Measurements from ENCODE around the gene GLT1D1.

The GLT1D1 gene

GRCh38 chr12:128856035-128856790 lies 2.9 kb downstream of the GLT1D1 start:
- no peak for DNase-seq (ENCODE audit: low spot score)

DNA sequence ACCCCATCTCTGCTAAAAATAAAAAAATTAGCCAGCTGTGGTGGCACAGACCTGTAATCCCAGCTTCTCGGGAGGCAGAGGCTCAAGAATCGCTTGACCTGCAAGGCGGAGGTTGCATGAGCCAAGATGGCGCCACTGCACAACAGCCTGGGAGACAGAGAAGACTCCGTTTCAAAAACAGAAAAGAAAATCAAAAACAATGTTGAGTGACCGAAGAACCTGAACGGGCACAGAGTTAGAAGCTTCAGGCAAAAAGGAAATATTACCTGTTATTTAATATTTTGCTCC lies 3.5 kb downstream of the GLT1D1 start:
- no peak for DNase-seq (ENCODE audit: low spot score)

DNA sequence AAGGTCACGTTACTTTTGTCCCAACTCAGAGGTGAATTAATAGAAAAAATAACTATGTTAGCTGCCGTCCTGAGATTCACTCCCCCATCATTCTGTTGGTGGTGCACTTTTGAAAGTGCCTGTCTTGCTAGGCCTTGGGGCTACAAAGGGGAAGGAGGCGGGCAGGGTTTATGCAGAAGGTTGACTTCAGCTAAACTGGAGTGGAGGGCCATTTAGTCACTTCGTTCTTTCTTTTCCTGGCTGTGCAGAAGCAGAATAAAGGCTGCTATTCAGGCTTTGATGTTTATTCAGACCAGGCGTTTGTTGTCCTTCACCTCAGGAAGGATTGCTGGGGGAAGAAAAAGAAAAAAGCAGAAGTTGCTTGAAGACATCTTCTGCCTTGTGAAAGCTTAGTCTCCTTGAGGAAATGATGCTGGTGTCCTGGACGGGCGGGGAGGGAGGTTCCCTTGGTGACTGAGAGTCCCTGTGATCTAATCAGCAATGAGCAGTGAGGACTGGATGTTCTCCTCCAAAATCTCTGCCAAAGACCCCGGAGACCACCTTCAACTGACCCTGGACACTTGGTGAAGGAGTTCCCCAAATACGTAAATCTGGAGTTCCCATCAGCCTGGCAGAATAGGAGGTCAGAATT lies 4.0 kb downstream of the GLT1D1 start:
- DNase-seq (ENCODE audit: low spot score), result no peak

GRCh38 chr12:128859311-128859710 lies 6.0 kb downstream of the GLT1D1 start:
- no peak for DNase-seq (ENCODE audit: low spot score)

DNA sequence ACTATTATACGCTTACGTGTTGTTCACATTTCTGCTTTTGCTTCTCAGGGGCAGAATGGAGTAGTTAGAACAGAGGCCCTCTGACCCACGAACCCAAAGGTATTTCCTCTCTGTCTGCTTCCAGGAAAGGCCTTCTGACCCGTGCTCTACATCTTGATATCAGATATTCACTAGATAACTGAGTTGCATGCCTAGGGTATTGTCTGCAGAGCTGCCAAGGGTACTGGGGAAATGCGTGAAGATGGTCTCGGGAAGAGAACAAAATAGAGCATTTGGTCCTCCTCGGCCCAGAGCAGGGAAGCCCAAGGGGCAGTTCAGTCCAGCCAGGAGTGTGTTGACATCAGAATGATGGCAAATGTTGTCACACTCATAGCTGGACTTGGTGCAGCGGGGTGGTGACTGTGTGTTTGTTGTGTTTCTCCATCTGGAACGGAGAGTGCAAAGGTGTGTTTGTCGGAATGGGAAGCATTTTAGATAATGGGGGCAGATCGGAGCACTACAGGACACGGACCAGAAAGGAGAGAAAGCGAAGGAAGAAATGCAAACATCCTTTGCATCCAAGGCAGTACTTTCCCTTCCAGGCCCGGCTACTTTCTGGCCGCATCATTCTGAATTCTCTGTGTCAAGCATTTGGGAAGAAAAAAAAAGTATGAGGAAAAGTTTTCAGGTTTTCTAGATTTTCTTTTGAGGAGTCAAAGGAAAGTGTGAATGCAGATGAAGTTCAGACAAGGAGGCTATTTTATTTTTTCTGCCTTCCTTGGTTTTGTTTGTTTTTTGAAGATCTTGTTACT lies 8.1 kb downstream of the GLT1D1 start:
- no peak for DNase-seq (ENCODE audit: low spot score)

GRCh38 chr12:128863957-128864356 lies 10.7 kb downstream of the GLT1D1 start:
- no peak for DNase-seq (ENCODE audit: low spot score)

GRCh38 chr12:128864516-128865186 lies 11.4 kb downstream of the GLT1D1 start:
- DNase-seq (ENCODE audit: low spot score), result no peak

GRCh38 chr12:128867466-128867865 lies 14.2 kb downstream of the GLT1D1 start:
- DNase-seq (ENCODE audit: low spot score), result no peak

GRCh38 chr12:128871516-128871892 lies 18.2 kb downstream of the GLT1D1 start:
- no peak for DNase-seq (ENCODE audit: low spot score)

DNA sequence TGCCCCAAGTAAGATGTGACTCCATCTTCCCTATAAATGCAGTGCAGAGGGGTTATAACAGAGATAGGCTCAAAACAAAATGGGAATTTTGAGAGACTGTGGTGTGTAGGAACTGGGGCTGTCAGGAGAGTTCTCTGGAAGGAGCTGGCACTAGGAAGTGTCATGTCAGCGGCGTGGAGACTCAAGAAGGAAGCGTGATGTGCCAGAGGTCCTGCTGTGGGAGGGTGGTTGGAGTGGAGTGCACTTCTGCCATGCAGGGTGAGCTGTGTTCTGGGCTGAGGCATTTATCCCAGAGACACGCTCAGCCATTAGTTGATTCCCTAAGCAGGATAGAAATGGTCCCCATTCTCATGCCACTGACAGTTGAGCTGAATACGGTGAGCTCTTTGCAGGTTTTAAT lies 19.0 kb downstream of the GLT1D1 start:
- no peak for DNase-seq (ENCODE audit: low spot score)

- no peak for DNase-seq (ENCODE audit: low spot score)
Observed at GRCh38 chr12:128876559-128876958, 23.3 kb downstream of the GLT1D1 start.

GRCh38 chr12:128879898-128880764 lies 26.9 kb downstream of the GLT1D1 start:
- no peak for DNase-seq (ENCODE audit: low spot score)

DNA sequence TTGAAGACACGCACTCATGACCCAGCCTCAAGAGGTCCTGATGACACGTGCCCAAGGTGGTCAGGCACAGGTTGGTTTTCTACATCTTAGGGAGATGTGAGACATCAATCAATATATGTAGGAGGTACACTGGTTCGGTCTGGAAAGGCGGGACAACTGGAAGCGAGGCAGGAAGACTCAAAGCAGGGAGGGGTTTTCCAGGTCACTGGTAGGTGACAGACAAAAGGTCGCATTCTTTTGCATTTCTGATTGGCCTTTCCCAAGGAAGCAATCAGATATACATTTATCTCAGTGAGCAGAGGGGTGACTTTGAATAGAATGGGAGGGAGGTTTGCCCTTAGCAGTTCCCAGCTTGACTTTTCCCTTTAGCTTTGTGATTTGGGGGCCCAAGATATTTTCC lies 38.6 kb downstream of the GLT1D1 start:
- no peak for DNase-seq (ENCODE audit: low spot score)

DNA sequence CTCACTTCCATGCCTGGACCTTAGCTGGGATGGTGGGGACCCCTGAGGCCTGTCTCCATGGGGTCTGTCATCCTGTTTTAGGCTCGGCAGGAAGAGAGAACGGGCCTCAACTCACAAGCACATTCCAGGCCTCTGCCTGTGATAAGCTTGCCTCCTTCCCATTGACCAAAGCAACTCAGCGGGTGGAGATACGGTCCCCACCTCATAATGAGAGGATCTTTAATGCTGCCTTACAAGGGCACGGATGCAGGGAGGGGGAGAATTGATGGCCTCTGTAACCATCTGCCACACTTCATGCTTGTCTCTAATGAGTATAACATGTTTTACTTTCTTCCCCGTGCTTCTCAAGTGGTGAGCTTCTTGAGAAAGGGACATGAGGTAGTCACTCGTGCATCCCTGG lies 50.0 kb downstream of the GLT1D1 start:
- no peak for DNase-seq (ENCODE audit: low spot score)

DNA sequence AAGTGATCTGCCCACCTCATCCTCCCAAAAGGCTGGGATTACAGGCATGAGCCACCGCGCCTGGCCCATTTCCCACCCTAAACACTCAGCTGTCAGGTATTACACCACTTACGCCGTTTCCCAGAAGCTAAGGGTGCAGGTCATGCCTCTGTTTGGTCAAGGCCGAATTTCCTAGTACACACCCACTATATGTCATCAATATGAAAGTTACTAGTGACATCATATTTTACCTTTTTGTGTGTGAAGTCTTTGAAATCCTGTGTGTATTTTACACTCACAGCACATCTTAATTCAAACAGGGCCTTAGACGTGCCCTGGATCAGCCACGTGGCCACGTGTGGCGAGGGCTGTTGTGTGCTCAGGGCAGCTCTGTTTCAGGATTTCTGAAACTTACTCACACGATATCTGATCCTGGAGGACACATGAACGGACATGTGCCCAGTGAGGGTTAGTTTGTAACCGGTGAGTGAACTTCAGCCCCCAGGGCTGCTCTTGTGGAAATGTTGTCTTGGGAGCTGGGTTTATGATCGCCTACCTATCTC lies 51.8 kb downstream of the GLT1D1 start:
- no peak for DNase-seq (ENCODE audit: low spot score)

DNA sequence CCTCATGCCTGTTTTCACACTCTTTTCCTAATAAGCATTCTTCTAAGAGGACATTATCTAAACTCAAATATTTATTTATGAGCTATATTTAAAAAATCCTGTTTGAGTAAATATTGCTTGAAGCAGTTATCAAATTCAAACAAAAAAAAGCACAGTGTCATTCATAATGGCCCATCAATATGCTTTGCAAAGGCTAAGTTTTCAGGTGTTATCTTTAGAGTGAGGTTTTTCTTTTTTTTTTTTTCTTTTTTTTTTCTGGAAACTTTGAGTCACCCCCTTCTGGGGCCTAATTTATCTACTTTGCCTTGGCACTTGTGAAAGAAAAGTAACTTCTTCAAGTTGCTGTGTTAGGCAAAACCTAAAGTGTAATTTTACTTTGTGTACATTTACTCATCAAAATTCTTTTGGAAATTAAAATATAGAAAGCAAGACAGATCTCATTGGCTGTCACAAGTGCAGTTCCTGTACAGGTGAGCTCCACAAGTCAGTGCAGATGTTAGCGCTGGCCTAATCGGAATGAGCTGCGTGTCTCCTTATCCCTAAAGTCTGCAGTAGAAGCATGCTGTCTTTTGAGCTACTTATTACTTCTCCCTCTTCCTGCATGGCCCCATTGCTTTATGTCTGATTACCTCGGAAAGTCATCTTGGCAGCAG lies 53.3 kb downstream of the GLT1D1 start:
- DNase-seq (ENCODE audit: low spot score), result no peak

GRCh38 chr12:128908254-128908653 lies 55.0 kb downstream of the GLT1D1 start:
- DNase-seq (ENCODE audit: low spot score), result no peak

DNA sequence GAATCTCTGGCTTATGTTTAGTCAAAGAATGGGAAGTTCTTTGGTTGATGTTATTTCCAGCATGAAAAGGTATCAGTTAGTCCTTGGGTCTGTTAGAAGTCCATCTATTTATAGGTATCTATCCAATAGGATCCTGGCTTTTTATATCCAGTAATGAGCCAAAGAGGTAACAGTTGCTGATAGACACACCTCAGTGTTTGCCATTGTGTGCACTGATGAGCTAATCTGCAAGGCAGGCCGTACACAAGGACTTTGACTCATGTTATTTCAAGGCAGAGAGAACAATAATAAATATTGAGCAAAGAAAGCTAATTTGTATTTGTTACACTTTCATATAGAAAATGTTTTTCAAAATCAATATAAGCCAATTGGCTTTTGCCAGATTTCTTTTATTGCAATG lies 56.4 kb downstream of the GLT1D1 start:
- DNase-seq (ENCODE audit: low spot score), result no peak

DNA sequence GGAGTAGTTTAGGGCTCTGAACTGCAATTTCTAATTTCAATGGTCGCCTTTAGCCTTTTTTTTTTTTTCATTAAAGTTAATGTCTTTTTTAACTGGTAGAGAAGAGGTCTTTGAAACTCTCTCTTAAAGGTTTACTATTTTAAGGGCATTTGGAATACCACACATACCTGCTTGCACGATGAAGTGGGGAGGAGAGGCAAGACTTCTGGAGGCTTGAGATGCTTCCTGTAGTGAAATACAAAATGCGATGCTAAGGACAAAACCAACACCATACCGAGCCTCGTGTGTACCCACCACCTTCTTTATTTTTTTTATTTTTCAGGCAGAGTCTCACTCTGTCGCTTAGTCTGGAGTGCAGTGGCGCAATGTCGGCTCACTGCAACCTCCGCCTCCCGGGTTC lies 57.4 kb downstream of the GLT1D1 start:
- DNase-seq (ENCODE audit: low spot score), result no peak

GRCh38 chr12:128911861-128912260 lies 58.6 kb downstream of the GLT1D1 start:
- DNase-seq (ENCODE audit: low spot score), result no peak

Measured in CD4-positive, alpha-beta T cell treated with Interleukin-2 at 100 ng/mL for 4 hours (primary cell).